NCI-H1105 (cell line): ENCODE data around the gene MFAP1.
"Not testable (repeated sequence)": the region's sequence is repeated elsewhere in the genome, so short reads cannot be mapped to it uniquely, and the experiment has no call there.

ENCODE experiments used
- DNase-seq: peaks from one replicate; lab custom pipeline; 2025; lab: John Stamatoyannopoulos, UW

Gene MFAP1

GRCh38 chr15:43815064-43815463 is 9.4 kb downstream of the MFAP1 start:
- DNase-seq, result not testable (repeated sequence)

DNA sequence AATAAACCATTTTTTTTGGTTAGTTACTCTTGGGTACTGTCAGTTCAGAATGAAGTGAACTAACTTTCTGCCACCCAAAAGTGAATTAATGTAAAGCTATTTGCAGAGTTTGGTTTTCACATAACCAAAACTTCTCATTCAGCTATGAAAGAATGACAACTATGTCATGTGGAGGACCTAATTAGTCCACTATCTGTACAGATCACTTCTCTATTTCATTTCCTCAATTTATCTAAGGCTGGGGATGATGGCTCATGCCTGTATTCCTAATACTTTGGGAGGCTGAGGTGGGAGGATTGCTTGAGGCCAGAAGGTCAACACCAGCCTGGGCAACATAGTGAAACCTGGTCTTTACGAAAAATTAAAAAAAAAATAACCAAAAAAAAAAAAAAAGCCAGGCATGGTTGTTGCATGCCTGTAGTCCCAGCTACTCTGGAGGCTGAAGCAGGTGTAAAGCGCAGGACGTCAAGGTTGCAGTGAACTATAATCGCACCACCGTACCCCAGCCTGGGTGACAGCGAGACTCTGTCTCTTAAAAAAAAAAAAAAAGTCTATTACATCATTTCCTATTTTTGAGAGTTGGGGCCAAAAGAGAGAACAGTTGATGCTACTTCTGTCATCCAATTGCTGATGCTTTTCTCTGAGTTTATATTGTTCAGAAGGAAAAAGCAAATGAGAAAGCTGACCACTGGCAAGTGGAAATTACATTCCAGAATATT is 15.4 kb downstream of the MFAP1 start:
- no peak for DNase-seq

DNA sequence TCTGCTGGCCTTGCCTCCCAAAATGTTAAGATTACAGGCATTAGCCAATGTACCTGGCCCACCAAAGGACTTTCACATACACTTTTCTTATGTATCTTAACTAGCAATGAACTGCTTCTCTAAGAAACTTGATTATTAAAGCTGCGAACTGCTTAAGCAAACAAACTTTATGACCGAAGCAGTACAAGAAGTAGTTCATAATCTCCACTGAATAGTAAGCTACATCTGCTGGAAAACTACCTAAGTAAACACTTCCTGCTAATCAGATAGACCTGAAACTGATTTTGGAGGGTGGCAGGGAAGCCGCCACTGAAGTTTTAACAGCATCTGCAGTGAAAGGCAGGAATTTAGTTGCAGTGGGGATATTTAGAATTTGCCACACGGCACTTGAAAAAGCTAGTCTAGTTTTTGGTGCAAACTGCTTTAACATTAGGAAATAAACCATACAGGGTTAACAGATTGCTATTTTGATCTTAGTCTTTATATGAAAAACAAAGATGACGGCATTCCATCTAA is 16.0 kb downstream of the MFAP1 start:
- DNase-seq, result no peak

DNA sequence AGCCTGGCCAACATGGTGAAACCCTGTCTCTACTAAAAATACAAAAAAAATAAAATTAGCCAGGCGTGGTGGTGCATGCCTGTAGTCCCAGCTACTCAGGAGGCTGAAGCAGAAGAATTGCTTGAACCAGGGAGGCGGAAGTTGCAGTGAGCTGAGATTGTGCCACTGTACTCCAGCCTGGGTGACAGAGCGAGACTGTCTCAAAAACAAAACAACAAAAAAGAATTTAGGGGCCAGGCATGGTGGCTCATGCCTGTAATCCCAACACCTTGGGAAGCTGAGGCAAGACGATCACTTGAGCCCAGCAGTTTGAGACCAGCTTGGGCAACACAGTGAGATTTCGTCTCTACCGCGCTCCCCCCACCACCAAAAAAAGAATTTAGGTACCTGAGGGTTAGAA is 21.8 kb downstream of the MFAP1 start:
- DNase-seq, result not testable (repeated sequence)

- peak; percentile 65 for DNase-seq
Observed at GRCh38 chr15:43800286-43801141, 24.0 kb downstream of the MFAP1 start, which contains the start of gene HYPK. Gene HYPK (plus strand): TSS chr15:43800599. CDS start chr15:43800623, 24 bp downstream.

GRCh38 chr15:43799945-43800285 is 24.6 kb downstream of the MFAP1 start, which contains the start of gene SERINC4:
Gene SERINC4 (minus strand): TSS chr15:43800220. CDS start chr15:43799986, 234 bp downstream.
- no peak for DNase-seq

DNA sequence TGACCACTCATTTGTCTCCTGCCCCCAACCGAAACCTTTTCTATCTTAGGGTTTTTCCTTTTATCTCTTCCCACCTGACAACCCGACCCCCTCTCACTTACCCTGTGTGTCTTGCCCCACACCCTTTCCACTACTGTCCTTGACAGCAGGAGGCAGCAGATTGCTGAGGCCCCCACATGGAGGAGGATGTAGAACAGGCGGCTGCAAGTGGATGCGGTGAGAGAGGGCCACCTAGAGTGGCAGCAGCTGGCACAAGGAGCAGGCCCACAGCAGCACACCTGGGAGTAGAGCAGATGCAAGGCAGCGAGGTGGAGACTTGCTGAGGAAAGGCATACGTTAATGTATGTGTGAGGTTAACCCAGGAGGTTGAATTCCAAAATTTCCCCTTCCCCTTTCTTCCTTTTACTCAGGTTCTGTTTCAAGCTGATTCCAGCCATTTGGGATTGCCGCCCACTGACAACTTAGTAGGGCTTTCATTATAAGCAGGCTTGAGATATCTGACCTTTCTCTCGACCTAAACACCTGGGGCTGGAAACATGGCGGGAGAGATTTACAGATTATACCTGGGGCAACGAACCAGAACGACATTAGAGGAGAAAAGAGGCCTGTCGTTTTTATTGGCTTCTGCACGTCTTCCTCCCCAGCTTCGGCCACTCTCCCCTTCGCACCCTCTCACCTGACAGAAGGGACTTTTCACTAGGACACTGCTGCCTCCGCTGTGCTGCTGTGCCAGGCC is 25.1 kb downstream of the MFAP1 start:
- no peak for DNase-seq

GRCh38 chr15:43796566-43796965 is 27.9 kb downstream of the MFAP1 start:
- DNase-seq, result no peak

DNA sequence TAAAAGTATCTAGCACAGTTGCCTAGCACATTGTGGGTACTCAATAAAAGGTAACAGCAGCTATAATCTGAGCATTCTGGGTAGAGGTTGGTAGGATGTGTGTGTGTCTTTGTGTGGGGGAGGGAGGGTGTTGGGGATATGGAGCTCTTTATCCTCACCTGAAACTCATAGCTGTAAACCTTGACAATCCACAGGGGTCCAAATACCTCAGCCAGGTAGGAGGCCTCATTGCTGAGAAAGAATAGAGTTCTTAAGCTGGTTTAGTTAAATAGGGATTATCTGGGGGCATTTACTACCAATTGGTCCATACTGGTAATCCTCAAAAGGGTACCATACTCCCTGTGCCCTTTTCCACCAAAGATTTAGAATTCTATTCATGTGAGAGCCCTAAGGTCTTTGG is 28.5 kb downstream of the MFAP1 start:
- DNase-seq, result no peak

DNA sequence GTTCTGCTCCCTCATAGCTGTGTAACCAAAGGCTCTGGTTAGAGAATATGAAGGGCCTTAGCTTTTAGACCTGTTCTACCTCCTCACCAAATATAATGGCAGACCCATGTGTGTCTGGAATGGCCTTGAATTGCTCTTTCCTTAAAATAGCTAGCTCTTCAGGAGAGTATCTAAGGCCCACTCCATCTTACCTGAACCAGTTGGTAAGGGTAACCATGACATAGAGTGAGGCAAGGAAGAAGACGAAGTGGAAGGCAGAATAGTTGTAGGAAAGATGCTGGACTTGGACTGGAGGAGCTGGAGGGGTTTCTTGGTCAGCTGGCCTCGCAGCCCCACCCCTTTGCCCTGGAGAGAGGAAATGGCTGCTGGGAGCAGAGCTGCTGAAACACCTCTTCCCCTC is 29.3 kb downstream of the MFAP1 start:
- no peak for DNase-seq

DNA sequence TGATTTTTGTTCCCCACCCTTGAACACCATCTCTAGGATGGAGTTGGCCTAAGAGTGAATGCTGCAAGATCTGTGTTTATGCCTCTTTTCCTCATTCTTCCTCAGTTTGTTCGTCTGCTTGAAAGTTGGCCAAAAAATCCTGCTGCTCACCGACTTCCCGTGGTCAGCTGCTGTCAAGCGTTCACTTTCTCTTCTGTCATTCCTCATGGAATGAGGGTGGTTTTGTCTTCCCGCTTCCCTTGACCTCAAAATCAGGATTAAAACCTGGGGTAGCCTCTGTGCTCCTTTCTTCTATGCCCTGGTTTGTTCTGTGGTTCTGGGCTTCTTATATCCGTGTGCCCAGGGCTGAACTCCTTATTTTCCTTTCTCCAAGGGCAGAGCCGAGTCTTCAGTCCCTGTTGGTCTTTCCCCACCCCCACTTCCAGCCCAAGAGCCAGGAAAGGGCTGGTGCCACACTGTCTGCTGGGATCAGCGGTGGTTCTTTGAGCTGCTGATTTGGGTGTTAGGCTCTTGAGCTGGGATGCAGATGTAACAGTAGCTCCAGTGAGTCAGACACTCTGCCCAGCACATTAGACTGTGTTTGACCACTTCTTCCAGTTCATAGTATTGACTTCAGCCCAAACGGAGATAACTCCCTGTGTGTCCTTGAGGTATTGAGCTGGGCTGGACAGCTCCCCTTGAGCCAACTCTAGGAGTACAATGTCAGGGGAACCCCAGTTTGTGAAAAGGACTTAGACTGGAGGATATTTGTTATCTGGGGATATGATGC is 30.0 kb downstream of the MFAP1 start:
- no peak for DNase-seq

- no peak for DNase-seq
Observed at GRCh38 chr15:43793647-43794046, 30.8 kb downstream of the MFAP1 start.

DNA sequence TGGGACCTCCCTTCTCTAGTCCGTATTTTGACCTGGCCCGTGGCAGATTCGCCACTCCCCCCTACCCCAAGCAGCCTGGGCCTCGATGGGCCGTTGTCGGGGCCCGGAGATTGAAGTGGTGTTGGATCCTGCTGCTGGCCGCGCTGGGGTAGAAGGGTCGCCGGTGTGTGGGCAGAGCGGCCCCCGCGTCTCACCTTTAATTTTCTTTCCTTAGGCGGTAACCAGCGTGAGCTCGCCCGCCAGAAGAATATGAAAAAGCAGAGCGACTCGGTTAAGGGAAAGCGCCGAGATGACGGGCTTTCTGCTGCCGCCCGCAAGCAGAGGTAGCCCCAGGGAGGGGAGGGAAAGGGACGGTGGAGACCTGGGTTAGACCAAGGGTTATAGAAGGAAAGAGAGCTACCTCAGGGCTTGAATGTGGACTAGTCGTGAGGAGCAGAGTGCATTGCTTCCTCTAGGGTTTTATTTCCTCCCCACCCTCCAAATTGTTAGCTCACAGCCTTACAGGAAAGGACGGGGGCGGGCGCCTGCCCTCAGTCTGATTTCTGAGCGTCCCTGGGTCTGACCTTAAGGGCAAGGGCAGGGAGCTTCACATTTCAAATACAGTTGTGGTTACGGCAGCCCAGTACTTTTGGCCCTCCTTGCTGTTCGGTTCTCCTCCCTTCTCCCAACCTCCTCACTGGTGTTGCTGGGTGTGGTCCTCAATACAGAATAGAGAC is 31.6 kb downstream of the MFAP1 start:
- DNase-seq, result no peak

DNA sequence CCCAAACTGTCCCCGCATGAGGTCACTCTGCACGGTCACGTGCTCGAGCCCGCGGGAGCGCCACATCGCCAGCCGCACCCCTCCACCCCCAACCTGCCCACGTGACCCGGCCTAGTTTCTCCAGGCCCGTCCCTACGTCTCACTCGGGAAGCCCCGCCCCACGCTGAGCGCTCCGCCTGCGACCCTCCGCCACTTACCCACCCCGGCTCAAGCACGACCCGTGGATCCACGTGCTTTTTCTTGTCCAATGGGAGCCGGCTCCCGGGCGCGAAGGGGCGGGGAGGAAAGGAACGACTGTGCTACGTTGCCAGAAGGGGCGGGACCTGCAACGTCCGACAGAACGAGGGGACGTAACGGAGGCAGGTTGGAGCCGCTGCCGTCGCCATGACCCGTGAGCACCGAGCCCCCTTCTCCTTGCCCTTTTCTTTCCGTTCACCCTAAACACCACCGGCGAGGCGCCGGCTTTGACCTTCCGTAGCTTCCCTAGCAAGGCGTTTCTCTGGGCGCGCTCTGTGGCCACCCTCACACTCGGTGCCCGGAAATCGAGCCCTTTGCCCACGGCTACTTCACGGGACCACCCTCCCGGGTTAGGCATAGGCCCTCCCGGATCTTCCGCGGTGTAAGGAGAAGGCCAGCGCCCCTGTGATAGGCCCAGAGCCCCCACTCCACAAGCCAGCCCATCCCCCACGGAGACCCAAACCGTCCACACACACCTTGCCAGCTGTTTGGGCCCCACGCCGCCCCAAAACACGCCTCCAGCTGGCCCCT is 32.3 kb downstream of the MFAP1 start, which contains the start of gene SERF2:
Gene SERF2 (plus strand): TSS at position 328 of the 768 bp plus-strand sequence. CDS start 57 bp downstream, at position 385.
- peak; percentile 94 for DNase-seq

DNA sequence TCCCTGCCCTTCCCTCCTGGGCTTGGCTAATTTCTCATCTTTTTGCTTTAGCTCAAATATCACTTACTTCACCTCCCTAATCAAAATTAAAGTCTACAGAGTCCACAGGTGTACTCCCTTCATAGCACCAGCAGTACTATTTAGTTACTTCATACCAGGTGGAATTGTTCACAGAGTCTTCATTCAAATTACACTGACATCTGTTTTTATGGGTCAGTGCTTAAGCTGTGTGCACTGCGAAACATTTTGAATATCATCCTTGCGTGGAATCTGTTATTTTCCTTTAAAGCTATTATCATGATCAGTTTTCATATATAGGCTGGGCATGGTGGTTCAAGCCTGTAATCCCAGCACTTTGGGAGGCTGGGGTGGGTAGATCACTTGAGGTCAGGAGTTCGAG is 35.1 kb downstream of the MFAP1 start:
- no peak for DNase-seq

DNA sequence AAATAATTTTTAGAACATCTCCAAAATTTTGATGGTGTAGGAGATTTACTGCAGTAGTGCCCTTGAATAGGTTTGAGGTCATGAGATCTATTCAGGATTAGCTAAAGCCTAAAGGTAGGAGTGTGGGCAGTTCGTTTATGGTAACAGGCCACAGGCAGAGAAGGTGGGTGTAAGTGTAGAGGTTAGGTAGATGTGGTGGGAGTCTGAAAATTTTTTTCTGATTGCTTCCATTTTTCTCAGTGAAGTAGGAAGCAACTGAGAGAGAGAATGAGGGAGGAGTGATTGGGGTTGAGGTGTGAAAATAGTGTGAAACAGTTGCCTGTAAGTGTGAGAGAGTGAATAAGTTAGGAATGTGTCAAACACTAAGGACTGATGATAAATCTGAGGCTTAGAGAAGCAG is 45.5 kb downstream of the MFAP1 start:
- DNase-seq, result no peak

GRCh38 chr15:43777267-43777914 is 47.1 kb downstream of the MFAP1 start:
- peak; percentile 46 for DNase-seq

DNA sequence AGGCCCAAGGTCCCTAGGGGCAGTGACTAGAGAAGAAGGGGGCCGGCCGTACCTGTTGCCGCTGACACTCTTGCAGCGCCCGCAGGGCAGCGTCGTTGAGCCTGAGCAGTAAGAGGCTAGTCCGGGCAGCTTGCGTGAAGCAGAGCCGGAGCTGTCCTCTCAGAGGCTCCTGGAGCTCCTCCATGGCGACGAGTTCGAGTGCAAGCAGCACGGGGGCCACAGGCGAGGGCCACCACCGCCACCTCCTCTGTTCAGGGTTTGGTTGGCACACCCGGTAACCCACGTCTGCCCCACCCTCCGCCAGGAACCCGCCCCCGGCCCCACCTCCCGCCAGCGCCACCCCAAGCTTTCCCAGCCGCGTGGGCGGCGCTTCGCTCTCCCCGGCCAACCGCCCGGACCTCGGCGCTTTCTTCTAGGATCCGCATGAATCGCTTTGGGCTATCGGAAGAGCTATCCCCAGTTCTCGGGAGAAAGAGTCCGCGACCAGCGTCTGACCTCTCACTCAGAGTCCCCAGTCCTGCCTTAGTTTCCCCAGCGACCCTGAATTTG is 47.7 kb downstream of the MFAP1 start, which contains the start of gene ELL3:
Gene ELL3 (minus strand): TSS at position 249 of the 549 bp plus-strand sequence. CDS start 65 bp downstream, at position 184.
- DNase-seq, result peak; percentile 60
